GM21381 (cell line): Measurements from ENCODE around the gene SNAP25.

ENCODE experiments used
- ATAC-seq: cut with Tn5 transposase; IDR thresholded peaks from one replicate; pipeline ENCODE4 v1.9.1; 2021; ENCODE audit warnings: mild to moderate bottlenecking, moderate library complexity; ENCODE audit not compliant: unreplicated experiment

Gene SNAP25

DNA sequence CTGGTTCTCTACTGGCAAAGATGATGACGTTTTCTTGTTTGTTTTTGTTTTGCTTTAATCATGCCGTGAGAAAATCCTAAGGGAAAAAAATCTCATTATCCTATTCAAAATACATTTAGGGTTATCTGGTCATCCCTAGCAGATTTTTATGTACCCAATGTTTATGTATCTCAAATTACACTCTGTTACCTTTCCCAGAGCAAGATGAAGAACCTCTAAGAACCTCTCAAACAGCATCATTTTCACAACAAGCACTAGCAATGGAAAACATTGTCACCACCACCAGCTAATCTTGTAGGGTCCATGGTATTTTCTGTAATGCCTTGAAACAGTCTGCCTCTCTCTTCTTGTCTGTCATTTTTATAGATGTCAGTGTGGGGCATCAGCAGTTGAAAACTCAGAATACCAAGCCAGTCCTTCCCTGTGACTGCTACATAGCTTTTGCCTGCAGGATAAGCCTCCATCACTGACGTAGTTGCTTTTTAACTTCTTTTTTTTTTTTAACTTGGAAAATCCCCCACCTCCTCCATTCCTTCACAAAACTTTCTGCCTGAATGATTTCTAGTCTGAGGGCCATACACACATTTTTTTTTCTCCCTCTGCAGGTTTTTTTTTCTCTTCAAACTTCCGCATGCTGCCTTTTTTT is 2.4 kb upstream of the SNAP25 start:
- ATAC-seq: no peak

DNA sequence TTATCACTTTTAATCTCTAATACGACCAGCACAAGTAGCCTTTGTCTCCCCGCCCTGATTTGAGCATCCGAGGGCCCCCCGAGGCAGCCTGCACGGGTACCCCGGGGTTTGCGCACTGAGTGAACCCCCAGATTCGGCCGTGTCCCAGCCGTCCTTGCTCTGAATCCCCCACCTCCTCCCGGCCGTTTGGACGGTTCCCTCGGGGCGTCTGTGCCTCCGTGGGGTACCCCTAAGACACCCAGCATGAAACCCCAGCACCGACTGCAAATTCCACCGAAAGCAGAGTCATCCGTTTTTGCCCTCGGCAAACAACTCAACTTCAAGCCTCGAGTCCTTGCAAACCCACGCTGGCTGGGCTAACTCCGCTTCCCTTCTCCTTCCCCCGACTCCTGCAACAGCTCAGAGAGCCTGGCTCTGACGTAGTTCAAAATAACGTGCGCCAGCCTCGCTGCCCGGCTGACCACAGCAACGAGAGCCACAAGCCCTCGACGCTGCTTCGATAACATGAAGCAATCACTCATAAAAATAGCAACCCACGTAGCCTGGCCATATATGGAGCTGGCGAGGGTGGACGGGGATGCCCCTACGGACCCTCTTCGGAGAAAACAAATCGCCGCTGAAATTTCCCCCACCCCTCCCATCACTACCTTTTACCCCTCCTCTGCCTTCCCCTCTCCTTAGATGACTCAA is 764 bp upstream of the SNAP25 start:
- ATAC-seq: no peak

DNA sequence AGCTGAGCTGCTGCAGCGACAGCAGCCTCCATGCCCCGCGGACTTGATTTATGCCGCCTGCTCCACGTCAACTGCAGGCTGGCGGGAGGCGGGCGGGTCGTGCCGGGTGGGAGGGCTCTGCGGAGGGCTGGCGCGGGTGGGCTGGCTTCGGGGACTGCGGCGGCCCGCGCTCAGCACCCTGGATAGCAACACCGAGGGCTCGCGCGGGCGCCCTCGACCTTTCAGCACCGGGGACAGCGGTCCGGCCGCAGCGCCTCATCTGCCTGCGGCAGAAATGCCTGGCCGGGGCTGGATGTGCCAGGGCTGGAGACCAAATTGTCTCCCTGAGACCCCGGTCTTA is 792 bp downstream of the SNAP25 start:
- ATAC-seq: peak; percentile 82

DNA sequence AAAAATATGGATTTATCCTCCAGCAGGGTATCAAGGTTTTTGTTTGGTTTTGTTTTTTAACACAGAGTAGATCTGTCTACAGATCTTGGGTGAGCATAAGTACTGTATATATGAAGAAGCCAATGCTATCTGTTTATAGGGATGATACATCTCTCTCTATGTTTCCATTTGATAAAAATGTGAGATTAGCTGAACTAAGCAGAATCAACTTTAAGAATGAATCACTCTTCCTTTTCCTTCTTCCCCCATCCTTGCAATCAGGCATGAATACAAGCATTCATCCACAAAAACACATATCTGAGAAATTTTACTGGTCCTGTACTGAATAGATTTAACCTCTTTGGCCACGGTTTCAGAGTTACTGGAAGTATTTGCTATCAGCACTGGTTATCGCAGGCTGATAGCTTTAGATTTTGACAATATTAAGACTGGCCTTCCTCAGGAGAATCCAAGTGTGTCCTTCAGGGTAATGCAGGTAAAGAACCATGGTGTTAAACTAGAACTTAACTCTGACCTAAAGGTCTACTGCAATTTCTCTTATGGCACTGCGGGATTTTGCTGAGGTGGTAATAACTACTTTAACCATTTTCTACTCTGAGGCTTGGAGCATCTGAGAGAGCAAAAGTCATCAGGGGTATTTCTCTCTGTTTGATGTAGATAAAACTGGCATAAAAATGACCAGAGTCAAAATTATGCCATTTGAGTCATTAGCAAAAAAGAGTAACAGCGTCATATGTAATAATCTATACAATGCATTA is 1.5 kb downstream of the SNAP25 start:
- ATAC-seq: no peak

DNA sequence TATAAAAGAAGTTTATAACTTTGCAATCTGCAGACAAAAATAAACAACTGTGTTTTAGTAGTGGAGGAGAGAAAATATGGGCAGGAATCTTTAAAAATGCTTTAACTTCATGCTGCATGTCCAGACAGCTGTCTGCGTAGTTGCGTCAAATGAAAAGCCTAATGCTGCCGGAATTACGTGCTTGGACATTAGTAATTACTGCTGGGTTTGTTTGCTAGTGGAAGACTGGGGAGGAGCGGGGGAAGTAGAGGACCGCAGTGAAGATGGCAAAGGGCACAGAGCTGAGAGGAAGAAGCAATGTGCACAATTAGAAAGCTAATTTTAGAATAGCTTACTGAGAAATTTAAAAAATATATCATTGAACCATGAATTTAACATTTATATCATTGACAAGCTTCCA is 2.4 kb downstream of the SNAP25 start:
- no peak for ATAC-seq

DNA sequence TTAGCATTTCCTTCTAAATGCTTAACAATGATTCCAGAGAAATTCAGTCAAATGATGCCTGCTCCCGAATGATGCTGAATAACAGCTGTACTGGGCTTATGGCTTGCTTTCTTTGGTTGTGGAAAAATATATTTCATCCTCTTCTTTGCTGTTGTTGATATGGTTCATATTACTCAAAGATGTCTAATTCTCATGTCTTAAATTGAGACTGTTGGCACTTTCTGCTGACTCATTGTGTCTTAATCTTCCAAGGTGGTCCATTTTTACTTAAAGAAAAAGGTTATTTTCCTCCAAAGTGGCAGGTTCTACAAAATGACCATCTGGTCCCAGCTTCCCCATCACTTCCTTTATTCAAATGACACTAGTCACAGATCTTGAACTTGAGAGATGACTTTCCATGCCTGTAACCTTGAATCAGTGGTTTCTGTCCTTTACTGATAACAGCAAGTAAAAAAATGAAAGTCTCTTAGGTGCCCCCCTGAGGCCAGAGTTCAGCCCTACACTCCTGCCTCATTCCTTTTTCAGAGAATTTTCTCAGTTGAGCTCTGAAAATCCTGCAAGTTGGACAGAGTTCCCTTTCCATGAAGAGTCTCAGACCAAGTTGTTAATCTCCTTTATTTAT is 6.9 kb downstream of the SNAP25 start:
- no peak for ATAC-seq

DNA sequence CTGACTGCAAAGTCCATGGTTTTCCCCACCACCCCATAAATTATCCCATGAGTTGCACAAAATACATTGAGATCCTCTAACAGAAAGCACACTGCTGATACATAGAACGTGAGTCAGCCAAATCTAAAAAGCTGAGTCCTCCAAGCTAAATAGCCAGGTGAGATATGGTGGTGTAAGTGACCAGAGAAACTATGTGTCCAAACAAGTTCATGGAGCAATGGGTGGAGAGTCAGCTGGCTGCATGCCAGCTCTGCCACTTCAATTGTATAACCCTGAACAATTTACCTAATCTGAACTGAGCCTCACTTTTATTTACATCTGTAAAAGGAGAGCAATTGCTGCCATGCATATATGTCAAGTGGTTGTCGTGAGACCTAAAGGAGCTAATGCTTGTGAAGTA is 9.7 kb downstream of the SNAP25 start:
- no peak for ATAC-seq

DNA sequence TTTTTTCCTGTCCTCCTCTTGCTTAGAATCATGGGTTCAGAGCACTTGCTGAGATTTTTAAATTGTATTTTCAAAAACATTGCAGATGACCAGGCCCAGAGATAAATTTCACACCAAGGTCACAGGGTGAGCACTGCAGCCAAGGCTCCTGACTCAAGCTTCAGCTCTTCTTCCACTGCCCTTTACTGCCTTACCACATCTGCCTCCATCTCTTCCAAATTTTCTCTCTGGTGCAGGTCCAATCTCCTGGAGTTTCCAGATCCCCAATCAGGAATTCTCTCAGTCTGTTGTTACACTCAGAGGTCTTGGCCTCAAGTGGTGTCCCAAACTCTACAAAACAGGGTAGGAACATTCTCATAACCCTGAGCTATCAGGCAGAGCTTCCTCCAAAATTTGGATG is 12.7 kb downstream of the SNAP25 start:
- ATAC-seq: no peak

DNA sequence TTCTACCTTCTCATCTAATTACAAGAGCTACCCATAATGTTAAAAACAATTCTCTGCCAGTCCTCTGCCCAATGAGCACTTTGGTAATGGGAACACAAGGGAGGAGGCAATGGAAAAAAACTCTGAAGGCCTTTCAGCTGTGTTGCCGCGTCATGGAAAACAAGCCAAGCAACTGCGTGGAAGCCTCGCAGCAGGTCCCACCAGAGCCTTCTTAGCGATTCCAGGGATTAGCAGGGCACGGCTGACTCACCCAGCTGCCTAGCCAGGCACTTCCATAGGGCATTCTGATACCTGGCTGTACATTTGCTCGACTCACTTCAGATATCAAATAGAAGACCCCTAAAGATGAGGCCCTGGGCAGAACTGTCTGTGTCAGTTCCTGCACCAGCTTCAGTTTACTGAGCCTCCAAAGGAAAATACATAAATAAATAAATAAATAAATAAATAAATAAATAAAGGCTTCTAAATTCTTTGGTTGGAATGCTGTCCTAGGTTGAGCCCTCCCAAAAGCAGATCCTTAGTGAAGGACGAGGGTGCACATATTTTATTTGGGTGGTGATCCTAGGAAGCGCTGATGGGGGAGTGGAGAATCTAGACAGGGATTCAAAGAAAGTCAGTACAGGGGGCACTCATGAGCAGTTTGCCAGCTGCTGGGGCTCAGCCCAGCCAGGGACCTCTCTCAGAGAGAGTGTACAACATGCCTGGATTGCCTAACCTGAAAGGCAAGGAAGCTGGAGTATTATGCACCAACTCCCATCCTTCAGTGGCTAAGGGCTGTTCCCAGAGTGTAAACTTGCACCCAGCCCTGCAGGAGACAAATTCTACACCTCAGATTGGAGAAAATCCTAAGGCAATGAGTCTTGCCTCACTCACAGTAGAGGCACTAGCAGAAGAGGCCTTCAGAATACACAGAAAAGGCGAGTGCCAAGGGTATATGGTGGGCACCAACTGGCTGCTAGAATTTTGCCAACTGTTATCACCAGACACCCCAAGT is 18.2 kb downstream of the SNAP25 start:
- ATAC-seq: no peak

DNA sequence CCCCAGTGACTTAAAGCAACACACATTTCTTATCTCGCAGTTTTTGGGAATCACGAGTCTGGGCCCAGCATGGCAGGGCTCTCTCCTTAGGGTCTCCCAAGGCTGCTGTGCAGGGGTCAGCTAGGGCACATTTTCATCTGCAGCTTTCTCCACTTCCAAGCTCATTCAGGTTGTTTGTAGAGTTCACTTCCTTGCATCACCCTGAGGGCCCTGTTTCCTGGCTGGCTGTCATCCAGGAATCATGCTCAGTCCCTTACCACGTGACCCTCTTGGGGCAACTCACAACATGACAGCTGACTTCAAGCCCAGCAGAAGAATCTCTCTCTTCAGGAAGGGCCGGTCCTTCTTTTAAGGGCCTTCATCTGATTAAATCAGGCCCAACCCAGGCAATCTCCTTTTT is 21.3 kb downstream of the SNAP25 start:
- ATAC-seq: no peak

DNA sequence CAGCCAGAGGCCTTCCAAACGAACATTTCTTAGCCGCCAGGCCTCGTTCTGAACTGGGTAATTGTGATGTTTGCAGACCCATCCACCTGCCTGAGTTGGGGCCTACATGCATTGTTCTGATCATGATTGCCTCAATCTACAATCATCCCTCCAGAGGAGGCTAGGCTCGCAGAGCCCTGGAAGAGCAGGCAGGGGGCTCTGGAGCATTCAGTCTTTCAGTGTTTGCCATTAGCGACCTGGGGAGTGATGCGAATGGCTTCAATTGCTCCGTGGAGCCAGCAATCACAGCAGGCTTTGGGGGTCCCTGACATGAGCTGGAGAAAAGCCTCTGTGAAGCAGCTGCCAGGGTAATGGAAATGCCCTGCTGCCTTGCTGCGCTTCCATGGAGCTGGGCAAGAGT is 22.0 kb downstream of the SNAP25 start:
- ATAC-seq: no peak

DNA sequence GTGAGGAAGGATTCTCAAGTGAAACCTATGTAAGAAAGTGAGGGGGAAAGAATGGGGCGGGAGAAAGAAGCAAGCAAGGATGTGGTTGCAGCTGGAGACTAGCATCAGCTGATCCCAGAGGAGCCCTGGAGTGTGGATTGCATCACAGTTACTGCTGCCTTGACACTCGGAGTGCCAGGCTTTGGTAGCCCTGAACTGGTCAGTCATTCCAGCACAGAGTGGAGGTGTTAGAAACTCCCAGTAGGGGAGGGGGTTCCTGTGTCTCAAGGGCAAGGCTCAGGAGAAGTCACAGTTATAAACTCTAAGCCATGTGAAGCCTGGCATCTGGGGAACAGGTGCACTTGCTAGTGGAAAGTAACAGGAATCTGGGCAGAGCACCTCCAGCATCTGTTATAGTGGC is 23.5 kb downstream of the SNAP25 start:
- no peak for ATAC-seq

DNA sequence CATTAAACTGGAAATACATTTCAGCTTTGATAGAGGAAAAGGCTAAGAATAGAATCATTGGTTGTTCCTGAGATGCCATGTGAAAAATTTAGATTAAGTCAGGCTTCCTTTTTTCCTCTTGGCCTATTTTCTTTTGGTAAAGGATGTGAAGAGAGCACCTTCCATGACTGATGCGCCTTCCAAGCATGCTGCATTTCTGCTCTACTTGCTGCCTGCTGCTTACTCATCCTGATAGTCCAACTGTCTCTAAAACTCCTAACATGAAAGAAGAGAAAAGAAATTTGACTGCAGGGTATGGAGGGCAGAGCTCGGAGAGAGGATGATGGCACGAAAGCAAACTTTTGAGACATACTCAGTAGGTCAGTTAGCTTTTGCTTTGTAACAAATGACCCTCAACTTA is 28.8 kb downstream of the SNAP25 start:
- no peak for ATAC-seq

DNA sequence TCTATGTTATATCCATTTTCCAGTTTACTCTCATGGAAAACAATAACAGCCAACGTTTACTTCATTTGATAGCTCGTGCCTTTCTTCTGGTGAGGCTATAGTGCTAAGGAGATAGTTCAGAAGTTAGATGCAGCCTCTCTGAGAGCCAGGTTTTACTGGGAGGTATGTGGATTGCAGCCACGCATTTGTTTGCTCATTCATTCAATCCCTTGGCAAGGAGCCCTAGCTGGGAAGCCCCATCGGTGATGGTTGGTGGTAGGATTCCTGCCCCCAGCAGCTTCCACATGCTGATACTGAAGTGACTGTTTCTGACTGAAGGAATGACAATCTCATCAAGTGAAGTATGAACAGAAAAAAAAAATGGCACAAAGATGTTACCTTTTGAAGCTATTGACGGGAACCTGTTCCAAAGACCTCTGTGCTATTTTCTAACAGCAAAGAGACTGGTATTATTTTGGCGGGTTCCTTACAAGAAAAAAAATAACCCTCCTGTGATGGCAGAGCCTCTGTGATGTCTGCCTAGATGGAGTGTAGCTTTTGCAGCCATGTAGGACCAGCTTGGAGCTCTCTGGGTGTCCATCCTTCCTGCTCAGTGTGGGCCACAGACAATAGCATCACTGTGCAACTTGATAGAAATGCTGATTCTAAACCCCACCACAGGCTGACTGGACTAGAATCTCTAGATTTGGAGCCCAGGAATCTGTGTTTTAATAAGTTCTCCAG is 30.6 kb downstream of the SNAP25 start:
- no peak for ATAC-seq

DNA sequence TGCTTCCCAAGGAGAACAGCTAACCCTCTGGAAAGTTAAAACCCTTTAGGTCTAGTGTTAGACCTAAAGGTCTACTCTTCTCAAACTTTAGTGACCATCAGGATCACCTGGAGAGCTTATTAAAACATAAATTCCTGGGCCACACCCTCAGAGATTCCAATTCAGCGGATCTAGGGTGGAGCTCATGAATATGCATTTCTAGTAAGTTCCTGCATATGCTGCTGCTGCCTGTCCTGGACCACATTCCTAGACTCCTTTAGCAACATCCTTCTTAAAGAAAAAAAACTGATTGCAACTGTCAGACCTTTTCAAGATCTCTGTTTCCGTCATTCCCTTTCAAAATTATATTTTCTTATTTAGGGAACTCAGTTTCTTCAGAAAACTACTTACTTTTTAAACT is 31.2 kb downstream of the SNAP25 start:
- ATAC-seq: no peak

DNA sequence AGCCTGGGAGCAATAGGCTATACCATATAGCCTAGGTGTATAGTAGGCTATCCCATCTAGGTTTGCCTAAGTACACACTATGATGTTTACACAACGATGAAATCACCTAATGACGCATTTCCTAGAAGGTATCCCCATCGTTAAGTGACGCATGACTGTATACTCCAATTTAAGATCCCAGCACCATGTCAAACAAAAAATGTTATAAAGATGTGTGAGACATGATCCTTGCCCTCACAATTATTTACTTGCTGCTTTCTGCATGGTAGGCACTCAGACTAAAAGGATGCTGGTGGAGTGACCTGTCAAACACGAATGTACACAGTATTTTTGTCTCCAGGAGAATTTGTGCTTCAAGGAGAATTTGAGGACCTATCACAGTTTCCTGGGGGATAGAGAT is 32.3 kb downstream of the SNAP25 start:
- ATAC-seq: no peak

DNA sequence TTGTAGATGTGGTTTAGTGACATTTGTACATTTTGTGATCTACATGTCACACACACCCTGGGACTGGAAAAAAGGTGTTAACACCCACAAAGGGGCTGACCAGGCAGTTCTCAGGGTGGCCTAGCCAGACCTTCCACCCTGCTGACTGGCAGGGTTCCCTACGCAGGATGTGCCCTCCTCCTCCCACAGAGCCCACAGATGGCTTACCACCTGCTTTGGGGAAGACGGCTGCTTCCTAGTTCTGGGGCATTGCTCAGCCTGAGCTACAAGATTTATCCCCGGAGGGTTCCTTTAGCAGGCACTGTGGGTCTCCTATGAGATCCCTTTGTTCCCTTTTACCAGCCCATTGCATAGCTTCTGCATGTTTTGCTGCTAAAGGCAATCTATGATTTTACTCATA is 35.1 kb downstream of the SNAP25 start:
- ATAC-seq: no peak

DNA sequence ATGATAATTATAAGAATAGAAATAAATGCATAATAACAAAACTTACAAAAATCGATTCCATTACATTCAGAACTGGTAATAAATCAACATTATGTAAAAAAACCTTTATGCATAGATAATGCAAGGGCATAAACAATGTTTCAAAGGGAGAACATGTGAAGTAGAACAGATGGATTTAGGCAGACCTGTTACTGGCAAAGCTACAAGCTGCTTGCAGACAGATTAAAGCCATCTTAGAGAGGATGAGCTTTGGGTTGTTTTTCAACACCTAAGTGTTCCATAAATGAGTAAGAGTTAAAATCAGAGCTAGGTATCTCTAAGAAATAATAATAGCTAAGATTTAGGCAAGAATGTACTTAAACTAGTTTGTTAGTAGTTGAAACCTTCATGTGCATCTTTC is 37.2 kb downstream of the SNAP25 start:
- no peak for ATAC-seq

DNA sequence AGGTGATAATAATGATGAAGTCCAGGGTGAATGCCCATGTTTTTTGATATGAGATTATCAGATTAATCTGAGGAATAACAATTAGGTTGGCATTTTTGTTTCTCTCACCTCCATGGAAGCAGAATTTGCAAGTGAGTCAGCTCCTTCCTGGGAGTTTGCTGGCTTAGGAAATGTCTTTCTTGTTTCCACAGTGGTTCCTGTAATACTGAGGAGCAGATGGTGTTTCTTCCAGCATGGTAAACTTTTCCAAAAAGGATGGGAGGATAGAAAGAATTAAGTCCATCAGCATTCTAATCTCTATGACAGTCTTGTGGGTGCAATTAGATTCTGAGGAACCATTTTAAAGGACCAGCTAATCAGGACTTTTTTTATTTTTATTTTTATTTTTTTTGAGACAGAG is 40.5 kb downstream of the SNAP25 start:
- no peak for ATAC-seq

DNA sequence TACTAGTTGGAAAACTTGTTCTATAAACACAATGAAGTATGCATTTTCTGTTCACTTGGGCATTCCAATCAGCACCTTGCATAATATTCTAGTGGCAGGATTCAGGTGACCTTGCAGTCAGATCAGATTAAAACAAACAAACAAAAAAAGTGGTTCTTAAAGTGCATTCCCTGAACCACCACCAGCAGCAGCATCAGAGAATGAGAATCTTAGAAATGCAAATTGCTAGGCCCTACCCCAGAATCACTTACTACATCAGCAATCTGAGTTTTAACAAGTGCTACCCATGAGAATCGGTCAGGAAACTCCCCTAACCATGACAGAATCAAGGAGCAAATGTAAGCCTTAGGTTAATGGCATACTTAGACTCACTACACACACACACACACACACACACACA is 41.7 kb downstream of the SNAP25 start:
- no peak for ATAC-seq
